ENCODE data around the gene TRNAU1AP.

TRNAU1AP gene

DNA sequence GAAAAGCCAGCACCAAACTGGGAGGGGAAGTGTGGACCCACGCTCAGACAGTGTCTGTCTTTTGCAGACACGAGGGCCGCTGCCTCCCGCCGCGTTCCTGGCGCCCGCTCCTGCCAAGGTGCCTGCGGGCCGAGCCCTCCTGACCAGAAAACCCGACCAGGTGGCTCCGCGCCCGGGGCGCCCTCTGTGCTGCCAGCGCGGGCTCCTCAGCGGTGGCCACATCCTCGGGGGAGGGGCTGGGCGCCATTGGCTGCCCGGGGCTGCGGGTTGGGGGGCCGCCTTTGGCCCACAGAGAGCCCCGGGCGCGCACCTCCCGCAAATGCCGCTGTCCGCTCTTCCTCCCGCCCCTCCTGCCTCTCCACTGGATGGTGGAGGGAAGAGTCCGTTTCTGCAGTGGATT, 22.4 kb upstream of the TRNAU1AP start:
- TF ChIP-seq, protein P1, sequence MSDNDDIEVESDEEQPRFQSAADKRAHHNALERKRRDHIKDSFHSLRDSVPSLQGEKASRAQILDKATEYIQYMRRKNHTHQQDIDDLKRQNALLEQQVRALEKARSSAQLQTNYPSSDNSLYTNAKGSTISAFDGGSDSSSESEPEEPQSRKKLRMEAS (IDR thresholded peaks at IDR 0.05) = no peak
- TF ChIP-seq NFIC (IDR thresholded peaks at IDR 0.05) (no peak), YY1 (IDR thresholded peaks at IDR 0.05; ENCODE audit: low read depth) (no peak), FOXM1 (IDR thresholded peaks at IDR 0.05; ENCODE audit: borderline replicate concordance, low read depth) (no peak), ZBTB7A (IDR thresholded peaks at IDR 0.05; ENCODE audit: low read depth) (no peak), RAD21 (IDR thresholded peaks at IDR 0.05; ENCODE audit: low read depth) (no peak)
- TF ChIP-seq, protein P2, sequence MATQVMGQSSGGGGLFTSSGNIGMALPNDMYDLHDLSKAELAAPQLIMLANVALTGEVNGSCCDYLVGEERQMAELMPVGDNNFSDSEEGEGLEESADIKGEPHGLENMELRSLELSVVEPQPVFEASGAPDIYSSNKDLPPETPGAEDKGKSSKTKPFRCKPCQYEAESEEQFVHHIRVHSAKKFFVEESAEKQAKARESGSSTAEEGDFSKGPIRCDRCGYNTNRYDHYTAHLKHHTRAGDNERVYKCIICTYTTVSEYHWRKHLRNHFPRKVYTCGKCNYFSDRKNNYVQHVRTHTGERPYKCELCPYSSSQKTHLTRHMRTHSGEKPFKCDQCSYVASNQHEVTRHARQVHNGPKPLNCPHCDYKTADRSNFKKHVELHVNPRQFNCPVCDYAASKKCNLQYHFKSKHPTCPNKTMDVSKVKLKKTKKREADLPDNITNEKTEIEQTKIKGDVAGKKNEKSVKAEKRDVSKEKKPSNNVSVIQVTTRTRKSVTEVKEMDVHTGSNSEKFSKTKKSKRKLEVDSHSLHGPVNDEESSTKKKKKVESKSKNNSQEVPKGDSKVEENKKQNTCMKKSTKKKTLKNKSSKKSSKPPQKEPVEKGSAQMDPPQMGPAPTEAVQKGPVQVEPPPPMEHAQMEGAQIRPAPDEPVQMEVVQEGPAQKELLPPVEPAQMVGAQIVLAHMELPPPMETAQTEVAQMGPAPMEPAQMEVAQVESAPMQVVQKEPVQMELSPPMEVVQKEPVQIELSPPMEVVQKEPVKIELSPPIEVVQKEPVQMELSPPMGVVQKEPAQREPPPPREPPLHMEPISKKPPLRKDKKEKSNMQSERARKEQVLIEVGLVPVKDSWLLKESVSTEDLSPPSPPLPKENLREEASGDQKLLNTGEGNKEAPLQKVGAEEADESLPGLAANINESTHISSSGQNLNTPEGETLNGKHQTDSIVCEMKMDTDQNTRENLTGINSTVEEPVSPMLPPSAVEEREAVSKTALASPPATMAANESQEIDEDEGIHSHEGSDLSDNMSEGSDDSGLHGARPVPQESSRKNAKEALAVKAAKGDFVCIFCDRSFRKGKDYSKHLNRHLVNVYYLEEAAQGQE (IDR thresholded peaks at IDR 0.05; ENCODE audit: low read depth) = no peak
- TF ChIP-seq, protein P3, sequence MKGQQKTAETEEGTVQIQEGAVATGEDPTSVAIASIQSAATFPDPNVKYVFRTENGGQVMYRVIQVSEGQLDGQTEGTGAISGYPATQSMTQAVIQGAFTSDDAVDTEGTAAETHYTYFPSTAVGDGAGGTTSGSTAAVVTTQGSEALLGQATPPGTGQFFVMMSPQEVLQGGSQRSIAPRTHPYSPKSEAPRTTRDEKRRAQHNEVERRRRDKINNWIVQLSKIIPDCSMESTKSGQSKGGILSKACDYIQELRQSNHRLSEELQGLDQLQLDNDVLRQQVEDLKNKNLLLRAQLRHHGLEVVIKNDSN (IDR thresholded peaks at IDR 0.05) = no peak

DNA sequence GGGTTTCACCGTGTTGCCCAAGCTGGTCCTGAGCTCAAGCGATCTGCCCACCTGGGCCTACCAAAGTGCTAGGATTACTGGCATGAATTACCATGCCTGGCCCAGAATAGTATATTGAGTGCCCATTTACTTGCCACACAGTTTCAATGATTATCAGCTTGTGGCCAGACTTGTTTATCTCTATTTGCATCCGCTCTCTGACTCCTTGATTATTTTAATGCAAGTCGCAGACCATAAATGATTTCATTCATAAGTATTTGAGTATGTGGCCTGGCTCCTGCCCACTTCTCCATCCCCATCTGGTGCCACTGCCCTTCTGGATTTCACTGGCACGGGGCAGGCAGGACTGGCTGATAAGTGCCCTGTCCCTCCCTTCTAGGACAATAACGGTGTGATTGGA, 18.2 kb upstream of the TRNAU1AP start:
- TF ChIP-seq EGR1 (IDR thresholded peaks at IDR 0.05) (no peak), FOXM1 (IDR thresholded peaks at IDR 0.05; ENCODE audit: borderline replicate concordance, low read depth) (no peak), RAD21 (IDR thresholded peaks at IDR 0.05; ENCODE audit: low read depth) (no peak), CREB1 (IDR thresholded peaks at IDR 0.05; ENCODE audit: low read depth) (no peak), TEAD4 (IDR thresholded peaks at IDR 0.05) (no peak), TAF1 (IDR thresholded peaks at IDR 0.05; ENCODE audit: low read depth) (no peak), ZBTB7A (IDR thresholded peaks at IDR 0.05; ENCODE audit: low read depth) (no peak), EP300 (IDR thresholded peaks at IDR 0.05; ENCODE audit: borderline replicate concordance) (no peak)
- TF ChIP-seq, protein P1 (IDR thresholded peaks at IDR 0.05) = no peak
- TF ChIP-seq, protein P3 (IDR thresholded peaks at IDR 0.05) = no peak
- TF ChIP-seq, protein P2 (IDR thresholded peaks at IDR 0.05; ENCODE audit: low read depth) = no peak

DNA sequence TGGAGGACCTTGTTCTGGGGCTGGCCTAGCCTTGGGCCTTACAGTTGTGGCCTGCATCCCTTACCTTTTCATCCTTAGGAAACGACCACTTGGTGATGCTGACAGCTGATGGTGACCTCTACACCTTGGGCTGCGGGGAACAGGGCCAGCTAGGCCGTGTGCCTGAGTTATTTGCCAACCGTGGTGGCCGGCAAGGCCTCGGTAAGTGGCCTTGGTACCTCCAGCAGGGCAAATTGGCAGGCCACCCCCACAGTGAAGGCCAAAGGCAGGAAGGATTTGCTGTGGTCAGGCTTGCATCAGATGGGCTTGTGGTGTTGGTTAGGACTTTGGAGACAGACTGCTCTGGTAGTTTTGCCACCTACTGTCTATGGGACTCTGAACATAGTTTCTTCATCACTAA, 17.7 kb upstream of the TRNAU1AP start:
- no peak for TF ChIP-seq RAD21 (IDR thresholded peaks at IDR 0.05; ENCODE audit: low read depth)

DNA sequence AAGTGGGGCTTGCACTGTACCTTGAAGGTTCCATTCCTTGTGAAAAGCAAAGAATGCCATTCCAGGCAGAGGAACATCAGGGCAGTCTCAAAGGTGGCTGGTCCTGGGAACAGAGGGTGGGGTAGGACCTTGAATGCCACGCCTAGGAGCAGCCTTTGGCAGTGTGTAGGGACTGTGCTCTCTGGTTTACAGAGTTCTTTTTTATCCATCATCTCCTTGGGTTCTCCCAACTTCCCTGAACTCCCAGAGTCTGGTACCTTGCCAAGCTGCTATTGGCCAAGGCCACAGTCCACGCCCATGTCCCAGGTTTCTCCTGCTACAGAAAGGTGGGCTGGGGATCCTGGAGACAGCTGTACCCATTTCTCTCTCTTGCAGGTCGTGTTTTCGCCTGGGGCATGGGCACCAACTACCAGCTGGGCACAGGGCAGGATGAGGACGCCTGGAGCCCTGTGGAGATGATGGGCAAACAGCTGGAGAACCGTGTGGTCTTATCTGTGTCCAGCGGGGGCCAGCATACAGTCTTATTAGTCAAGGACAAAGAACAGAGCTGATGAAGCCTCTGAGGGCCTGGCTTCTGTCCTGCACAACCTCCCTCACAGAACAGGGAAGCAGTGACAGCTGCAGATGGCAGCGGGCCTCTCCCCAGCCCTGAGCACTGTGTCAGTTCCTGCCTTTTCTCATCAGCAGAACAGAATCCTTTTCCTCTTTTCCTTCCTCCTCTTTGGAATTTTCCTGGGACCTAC, 15.3 kb upstream of the TRNAU1AP start:
- TF ChIP-seq FOXM1 (IDR thresholded peaks at IDR 0.05; ENCODE audit: borderline replicate concordance, low read depth) (no peak), TCF12 (IDR thresholded peaks at IDR 0.05; ENCODE audit: low read depth) (no peak), ZBTB7A (IDR thresholded peaks at IDR 0.05; ENCODE audit: low read depth) (no peak), CEBPB (IDR thresholded peaks at IDR 0.05) (no peak), TAF1 (IDR thresholded peaks at IDR 0.05; ENCODE audit: low read depth) (no peak), NFIC (IDR thresholded peaks at IDR 0.05) (no peak), RAD21 (IDR thresholded peaks at IDR 0.05; ENCODE audit: low read depth) (no peak), YY1 (IDR thresholded peaks at IDR 0.05; ENCODE audit: low read depth) (no peak)
- TF ChIP-seq, protein P3 (IDR thresholded peaks at IDR 0.05) = no peak
- TF ChIP-seq, protein P1 (IDR thresholded peaks at IDR 0.05) = no peak
- TF ChIP-seq, protein P2 (IDR thresholded peaks at IDR 0.05; ENCODE audit: low read depth) = no peak
